ENCODE results near the gene C1orf167. TPM values are rescaled to one million over a fixed set of nuclear protein-coding genes. Genes with fewer than 3 reads are reported as not detected.
A peak's percentile ranks its signal among the peaks of the same experiment; 100 is the strongest.

Gene C1orf167
- total and polyA plus RNA-seq, 2 of the 8 experiments (the other 6 are each of a cell fraction or from before 2014, with no cell fraction given): 0.70 to 1.3 TPM

GRCh38 chr1:11719313-11720032, 42.5 kb upstream of the C1orf167 start (continued):
- TF ChIP-seq CHD7 (IDR thresholded peaks at IDR 0.05; ENCODE audit: insufficient replicate concordance, low read length) (no peak), CHD1 (IDR thresholded peaks at IDR 0.05; ENCODE audit: low read depth, low read length) (no peak), E2F6 (IDR thresholded peaks at IDR 0.05) (0 out of 2 replicates have a peak, but pooled peaks have one; percentile 48), GABPA (IDR thresholded peaks at IDR 0.05; ENCODE audit: borderline replicate concordance, insufficient read depth, low read length) (0 out of 2 replicates have a peak, but pooled peaks have one; percentile 7), BCL11A (IDR thresholded peaks at IDR 0.05; ENCODE audit: low read depth in 2 of 2, low read length in 2 of 2) (no peak), SIN3A (conservative IDR thresholded peaks at IDR 0.05 in 1 of 2, IDR thresholded peaks at IDR 0.05 in 1 of 2; ENCODE audit: low read depth in 1 of 2, low read length in 2 of 2) (no peak), SP1 (IDR thresholded peaks at IDR 0.05; ENCODE audit: low read depth, low read length) (no peak), SP2 (IDR thresholded peaks at IDR 0.05; ENCODE audit: low read length) (no peak), RAD21 (IDR thresholded peaks at IDR 0.05 in 1 of 2, conservative IDR thresholded peaks at IDR 0.05 in 1 of 2; ENCODE audit: low read depth in 2 of 2, low read length in 2 of 2) (peak; percentile 90 to 91)
